HEK293 (cell line): ENCODE results near the gene ANKRD40.

ENCODE experiments used
- ZNF174 ChIP-seq: fragments of 450-650 bp; formaldehyde crosslinking; IDR thresholded peaks from 2 replicates; pipeline ENCODE4 v1.5.0; 2017; ENCODE audit warnings: missing biosample characterization, mild to moderate bottlenecking, missing genetic modification characterization
- ZNF350 ChIP-seq: fragments of 450-650 bp; formaldehyde crosslinking; IDR thresholded peaks from 2 replicates; pipeline ENCODE4 v1.5.0; 2017; ENCODE audit warnings: missing biosample characterization, mild to moderate bottlenecking, missing genetic modification characterization
- ZNF776 ChIP-seq: fragments of 450-650 bp; formaldehyde crosslinking; IDR thresholded peaks from 2 replicates; pipeline ENCODE4 v1.5.0; 2017; ENCODE audit warnings: missing biosample characterization, missing genetic modification characterization, borderline replicate concordance
- TF ChIP-seq, protein P1 (sequence below): sonication (generic); formaldehyde crosslinking; IDR thresholded peaks from 2 replicates; pipeline ENCODE4 v1.8.1; 2022; ENCODE audit warnings: mild to moderate bottlenecking, moderate library complexity, missing genetic modification reagents

DNA sequence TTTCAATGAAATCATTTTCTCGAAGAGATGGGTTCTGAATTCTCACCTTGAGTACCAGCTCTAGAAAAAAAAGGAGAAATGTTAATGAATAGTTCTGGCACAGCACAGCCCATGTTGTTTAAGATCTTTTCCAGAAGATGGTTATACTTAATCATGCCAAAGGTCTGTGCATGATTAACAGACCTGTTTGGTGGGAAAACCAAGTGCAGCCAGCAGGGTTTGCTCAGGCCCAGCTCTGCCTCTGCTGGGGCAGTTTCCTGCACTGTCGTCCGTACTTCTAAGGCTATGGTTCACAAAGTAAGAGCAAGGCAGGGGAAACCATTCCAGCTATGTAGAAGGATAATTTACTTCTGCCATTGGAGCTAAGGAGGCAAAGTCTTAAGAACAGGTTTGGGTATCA, 10.7 kb downstream of the ANKRD40 start:
- TF ChIP-seq ZNF776 (tag by site-specific recombination) (no peak), ZNF174 (tag by site-specific recombination) (no peak), ZNF350 (tag by site-specific recombination) (no peak)
- TF ChIP-seq, protein P1, sequence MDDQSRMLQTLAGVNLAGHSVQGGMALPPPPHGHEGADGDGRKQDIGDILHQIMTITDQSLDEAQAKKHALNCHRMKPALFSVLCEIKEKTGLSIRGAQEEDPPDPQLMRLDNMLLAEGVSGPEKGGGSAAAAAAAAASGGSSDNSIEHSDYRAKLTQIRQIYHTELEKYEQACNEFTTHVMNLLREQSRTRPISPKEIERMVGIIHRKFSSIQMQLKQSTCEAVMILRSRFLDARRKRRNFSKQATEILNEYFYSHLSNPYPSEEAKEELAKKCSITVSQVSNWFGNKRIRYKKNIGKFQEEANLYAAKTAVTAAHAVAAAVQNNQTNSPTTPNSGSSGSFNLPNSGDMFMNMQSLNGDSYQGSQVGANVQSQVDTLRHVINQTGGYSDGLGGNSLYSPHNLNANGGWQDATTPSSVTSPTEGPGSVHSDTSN (CRISPR knock-in tag): no peak
